Osteoblast (primary cell): Measurements from ENCODE around the gene MLPH. TPM values are rescaled to one million over a fixed set of nuclear protein-coding genes. Genes with fewer than 3 reads are reported as not detected.

Source experiments
- DNase-seq: peaks from one replicate; pipeline ENCODE4 v3.0.0; 2011; ENCODE audit warnings: low spot score, mixed read lengths; ENCODE audit not compliant: insufficient read length; ENCODE audit errors: missing footprints
- H2AFZ ChIP-seq: 2 replicates; pipeline ENCODE4 v1.6.0; 2011; ENCODE audit warnings: mild to moderate bottlenecking, low read length
- H3K27ac ChIP-seq: 2 replicates; pipeline ENCODE4 v1.5.1; 2011; ENCODE audit warnings: mild to moderate bottlenecking, low read depth, low read length, moderate library complexity
- H3K27me3 ChIP-seq: 2 replicates; pipeline ENCODE4 v1.6.0; 2012; ENCODE audit warnings: mild to moderate bottlenecking, control low read depth, inconsistent platforms, low read length, moderate library complexity; ENCODE audit not compliant: insufficient read depth
- H3K36me3 ChIP-seq: 2 replicates; pipeline ENCODE4 v1.5.1; 2011; ENCODE audit warnings: mild to moderate bottlenecking, low read length, control low read depth, moderate library complexity; ENCODE audit not compliant: insufficient read depth
- H3K4me1 ChIP-seq: 2 replicates; pipeline ENCODE4 v1.5.1; 2011; ENCODE audit warnings: mild to moderate bottlenecking, low read length, control low read depth, moderate library complexity; ENCODE audit not compliant: insufficient read depth
- H3K4me2 ChIP-seq: 2 replicates; pipeline ENCODE4 v1.6.0; 2011; ENCODE audit warnings: mild to moderate bottlenecking, low read length; ENCODE audit not compliant: insufficient read depth
- H3K4me3 ChIP-seq: fragments of 200-600 bp; sonication (generic); 3 replicates; pipeline ENCODE4 v1.5.1; 2012; ENCODE audit warnings: mild to moderate bottlenecking, low read length, inconsistent platforms; ENCODE audit not compliant: insufficient read depth
- H3K79me2 ChIP-seq: 2 replicates; pipeline ENCODE4 v1.6.0; 2012; ENCODE audit warnings: mild to moderate bottlenecking, low read length, control low read depth, inconsistent platforms; ENCODE audit not compliant: insufficient read depth
- H3K9me3 ChIP-seq: 2 replicates; pipeline ENCODE4 v1.5.1; 2011; ENCODE audit warnings: low read depth, low read length, control low read depth
- H4K20me1 ChIP-seq: 2 replicates; pipeline ENCODE4 v1.6.0; 2012; ENCODE audit warnings: mild to moderate bottlenecking, low read length, control low read depth; ENCODE audit not compliant: insufficient read depth
- CTCF ChIP-seq: IDR thresholded peaks from 2 replicates; pipeline ENCODE4 v1.5.1; 2011; ENCODE audit warnings: mild to moderate bottlenecking, low read depth, low read length, moderate library complexity; ENCODE audit errors: extremely low read depth
- total RNA-seq: library from RNA; depleted of rRNA; stranded (reverse); fragments of >200 nt; gene quantifications from 2 replicates; pipeline ENCODE4 v1.2.3, GENCODE V29; 2012

The MLPH gene
- total RNA-seq, 1 donor, result 25.7 TPM

GRCh38 chr2:237520290-237520689, 33.2 kb downstream of the MLPH start:
- Histone ChIP-seq H3K27ac (no peak overlapping the region), H3K36me3 (peaks cover 28% of the 10 kb centered on the region), H4K20me1 (peaks cover 3% of the 10 kb centered on the region), H3K4me1 (no peaks in the 10 kb centered on the region), H3K4me2 (no peak overlapping the region), H2AFZ (no peak overlapping the region), H3K79me2 (peaks cover 45% of the 10 kb centered on the region), H3K4me3 (no peak overlapping the region), H3K27me3 (no peaks in the 10 kb centered on the region), H3K9me3 (no peaks in the 10 kb centered on the region)
- peak; percentile 26 for DNase-seq
- no peak for TF ChIP-seq CTCF

- Histone ChIP-seq H3K4me1 (no peaks in the 10 kb centered on the region), H3K36me3 (peaks cover 38% of the 10 kb centered on the region), H3K27ac (no peak overlapping the region), H2AFZ (no peak overlapping the region), H3K9me3 (no peaks in the 10 kb centered on the region), H3K4me3 (no peak overlapping the region), H3K4me2 (no peak overlapping the region), H4K20me1 (no peaks in the 10 kb centered on the region), H3K79me2 (peaks cover 13% of the 10 kb centered on the region), H3K27me3 (no peaks in the 10 kb centered on the region)
- no peak for TF ChIP-seq CTCF
- peak; percentile 46 for DNase-seq
These were observed 37.6 kb downstream of the MLPH start for GRCh38 chr2:237524631-237525030.

GRCh38 chr2:237525559-237526157, 38.6 kb downstream of the MLPH start:
- H3K4me2 ChIP-seq, result no peak overlapping the region
- peaks cover 5% of the 10 kb centered on the region for H3K79me2 ChIP-seq
- no peaks in the 10 kb centered on the region for H3K4me1 ChIP-seq
- H3K27ac ChIP-seq, result no peak overlapping the region
- no peak overlapping the region for H2AFZ ChIP-seq
- H3K9me3 ChIP-seq, result no peaks in the 10 kb centered on the region
- no peaks in the 10 kb centered on the region for H3K27me3 ChIP-seq
- peaks cover 35% of the 10 kb centered on the region for H3K36me3 ChIP-seq
- no peak for TF ChIP-seq CTCF
- no peaks in the 10 kb centered on the region for H4K20me1 ChIP-seq
- no peak overlapping the region for H3K4me3 ChIP-seq
- peak; percentile 23 for DNase-seq

GRCh38 chr2:237527233-237527632, 40.2 kb downstream of the MLPH start:
- no peak overlapping the region for H3K4me3 ChIP-seq
- peaks cover 35% of the 10 kb centered on the region for H3K36me3 ChIP-seq
- H3K27ac ChIP-seq, result no peak overlapping the region
- H3K27me3 ChIP-seq, result no peaks in the 10 kb centered on the region
- peak; percentile 41 for DNase-seq
- no peak overlapping the region for H2AFZ ChIP-seq
- no peaks in the 10 kb centered on the region for H4K20me1 ChIP-seq
- no peak for TF ChIP-seq CTCF
- H3K9me3 ChIP-seq, result no peaks in the 10 kb centered on the region
- no peak overlapping the region for H3K4me2 ChIP-seq
- no peaks in the 10 kb centered on the region for H3K79me2 ChIP-seq
- no peaks in the 10 kb centered on the region for H3K4me1 ChIP-seq
